Kidney glomerular epithelial cell (primary cell): ENCODE data around the gene MSLN.

ENCODE experiments used
- DNase-seq: peaks from one replicate; lab custom pipeline; 2025; lab: John Stamatoyannopoulos, UW

Gene MSLN

GRCh38 chr16:760545-761343 is at the start of gene MSLN:
MSLN (plus strand) TSS chr16:760734; CDS start chr16:762681, 1,947 bp downstream.
- DNase-seq, result peak; percentile 29

- DNase-seq, result no peak
Observed at GRCh38 chr16:711084-711483, 49.5 kb upstream of the MSLN start.

GRCh38 chr16:711548-712320 is 48.8 kb upstream of the MSLN start:
- DNase-seq, result peak; percentile 56

- peak; percentile 83 for DNase-seq
Observed at GRCh38 chr16:712740-713250, 47.7 kb upstream of the MSLN start.

DNA sequence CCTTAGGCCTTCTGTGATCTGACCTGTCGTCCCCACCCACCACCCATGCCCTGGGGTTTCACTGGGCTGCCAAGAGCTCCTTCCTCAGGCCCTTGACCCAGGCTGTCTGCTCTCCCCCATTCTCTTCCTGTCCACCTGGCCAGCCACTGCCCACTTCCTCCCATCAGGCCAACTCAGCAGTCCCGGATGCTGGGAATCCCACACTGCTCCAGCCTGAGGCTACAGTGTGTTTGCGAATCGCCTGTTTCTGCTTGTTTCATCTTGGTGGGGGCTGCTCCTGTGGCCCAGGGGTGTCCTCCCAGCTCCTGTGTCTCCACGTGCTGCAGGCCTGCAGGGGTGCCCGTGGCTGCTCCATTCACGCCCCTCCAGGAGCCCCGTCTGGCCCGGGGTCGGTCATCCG is 46.5 kb upstream of the MSLN start:
- DNase-seq, result no peak

- DNase-seq, result peak; percentile 73
Observed at GRCh38 chr16:714558-715476, 45.7 kb upstream of the MSLN start, which contains the start of gene METRN. METRN (plus strand) TSS chr16:715118; CDS start chr16:715290, 172 bp downstream.

- no peak for DNase-seq
Observed at GRCh38 chr16:715477-716199, 44.9 kb upstream of the MSLN start.

DNA sequence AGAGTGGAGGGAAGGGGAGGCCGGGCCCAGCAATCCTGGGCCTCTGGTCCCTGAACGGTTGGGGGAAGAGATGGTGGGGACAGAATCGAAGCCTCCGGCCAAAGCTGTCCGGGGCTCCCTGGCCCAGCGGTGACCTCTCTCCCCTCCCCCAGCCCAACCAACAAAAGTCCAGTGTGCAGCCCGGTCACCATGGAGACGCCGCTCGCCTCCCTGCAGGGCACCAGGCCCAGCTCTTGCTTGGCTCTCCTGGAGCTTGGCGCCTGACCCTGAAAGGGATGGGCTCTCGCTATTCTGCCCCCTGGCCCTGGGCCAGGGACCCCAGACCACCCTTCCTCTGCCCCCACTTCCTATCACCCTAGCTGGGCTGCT is 44.4 kb upstream of the MSLN start:
- no peak for DNase-seq

- no peak for DNase-seq
Observed at GRCh38 chr16:716768-717325, 43.7 kb upstream of the MSLN start.

GRCh38 chr16:717450-718245 is 42.9 kb upstream of the MSLN start:
- no peak for DNase-seq

GRCh38 chr16:718389-718788 is 42.1 kb upstream of the MSLN start:
- no peak for DNase-seq

DNA sequence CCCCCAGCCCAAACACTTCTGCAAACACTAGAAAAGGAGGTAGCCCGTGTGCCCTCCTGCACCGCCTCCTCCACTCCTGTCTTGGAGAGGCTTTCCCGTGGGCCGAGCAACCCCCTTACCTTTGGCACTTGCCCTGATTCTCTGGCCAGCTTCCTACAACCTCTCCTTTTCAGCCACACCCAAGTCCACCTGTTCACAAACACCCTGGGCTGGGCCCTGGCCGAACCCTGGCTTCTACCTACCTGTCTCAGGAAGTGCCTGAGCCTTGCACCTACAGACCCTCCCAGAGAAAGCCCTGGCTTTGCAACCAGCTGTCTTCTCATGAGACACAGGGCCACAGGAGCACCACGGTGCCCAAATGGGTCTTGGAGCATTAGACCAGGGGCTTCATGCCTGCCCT is 41.6 kb upstream of the MSLN start:
- DNase-seq, result no peak

GRCh38 chr16:719815-720446 is 40.6 kb upstream of the MSLN start:
- DNase-seq, result no peak

DNA sequence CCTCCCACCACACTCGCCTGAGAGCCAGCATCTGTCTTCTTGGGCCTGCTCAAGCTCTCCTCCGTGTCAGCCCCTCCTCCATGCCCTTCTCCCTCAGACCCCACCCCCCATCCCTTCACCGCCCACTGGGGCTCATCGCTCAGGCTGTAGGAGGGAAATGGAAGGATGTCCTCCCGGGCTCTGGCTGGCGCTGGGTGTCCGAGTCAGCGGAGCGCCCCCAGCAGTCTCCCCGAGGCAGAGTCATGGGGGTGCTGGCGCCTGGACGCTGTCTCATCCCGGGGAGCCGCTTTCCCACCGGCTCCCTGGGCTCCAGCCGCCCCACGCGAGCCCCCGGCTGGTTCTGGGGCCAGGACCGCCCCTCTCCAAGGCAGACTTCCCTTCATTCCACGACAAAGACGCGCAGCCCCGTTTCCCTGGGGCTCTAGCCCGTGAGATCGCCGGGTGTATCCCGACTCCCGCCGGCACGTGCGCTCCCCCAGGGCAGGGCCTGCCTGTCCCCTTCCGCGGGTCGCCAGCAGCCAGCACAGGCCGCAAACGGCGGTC is 40.0 kb upstream of the MSLN start:
- DNase-seq, result peak; percentile 47

DNA sequence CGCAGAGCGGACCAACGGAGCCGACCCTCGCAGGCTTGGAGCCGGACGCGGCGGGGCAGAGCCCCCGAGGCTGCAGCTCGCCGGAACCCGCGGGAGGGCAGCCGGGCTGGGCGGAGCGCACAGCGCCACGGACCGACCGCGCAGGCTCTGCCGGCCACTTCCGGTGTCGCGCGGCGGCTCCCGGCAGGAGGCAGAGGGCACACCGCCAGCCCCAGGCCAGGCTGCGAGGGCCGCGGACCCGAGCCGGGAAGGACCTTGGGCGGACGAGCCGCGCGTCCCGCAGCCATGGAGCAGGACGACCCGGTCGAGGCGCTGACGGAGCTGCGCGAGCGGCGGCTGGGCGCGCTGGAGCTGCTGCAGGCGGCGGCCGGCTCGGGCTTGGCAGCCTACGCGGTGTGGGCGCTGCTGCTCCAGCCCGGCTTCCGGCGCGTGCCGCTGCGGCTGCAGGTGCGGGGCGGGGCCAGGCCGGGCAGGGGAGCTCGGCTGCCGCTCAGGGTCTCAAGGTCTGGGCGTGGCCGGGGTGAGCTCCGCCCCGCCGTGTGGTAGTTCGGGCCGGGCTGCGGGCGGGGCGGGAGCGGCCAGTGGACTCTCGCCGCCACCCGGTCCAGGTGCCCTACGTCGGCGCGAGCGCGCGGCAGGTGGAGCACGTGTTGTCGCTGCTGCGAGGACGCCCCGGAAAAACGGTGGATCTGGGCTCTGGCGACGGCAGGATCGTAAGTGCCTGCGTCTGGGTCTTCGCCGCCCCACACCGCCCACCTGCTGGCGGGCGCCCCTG is 39.4 kb upstream of the MSLN start, which contains the start of gene ANTKMT:
Gene ANTKMT, plus strand, starts transcription at position 157 of the 775 bp plus-strand sequence. Its CDS starts 129 bp downstream, at position 286.
- peak; percentile 46 for DNase-seq

DNA sequence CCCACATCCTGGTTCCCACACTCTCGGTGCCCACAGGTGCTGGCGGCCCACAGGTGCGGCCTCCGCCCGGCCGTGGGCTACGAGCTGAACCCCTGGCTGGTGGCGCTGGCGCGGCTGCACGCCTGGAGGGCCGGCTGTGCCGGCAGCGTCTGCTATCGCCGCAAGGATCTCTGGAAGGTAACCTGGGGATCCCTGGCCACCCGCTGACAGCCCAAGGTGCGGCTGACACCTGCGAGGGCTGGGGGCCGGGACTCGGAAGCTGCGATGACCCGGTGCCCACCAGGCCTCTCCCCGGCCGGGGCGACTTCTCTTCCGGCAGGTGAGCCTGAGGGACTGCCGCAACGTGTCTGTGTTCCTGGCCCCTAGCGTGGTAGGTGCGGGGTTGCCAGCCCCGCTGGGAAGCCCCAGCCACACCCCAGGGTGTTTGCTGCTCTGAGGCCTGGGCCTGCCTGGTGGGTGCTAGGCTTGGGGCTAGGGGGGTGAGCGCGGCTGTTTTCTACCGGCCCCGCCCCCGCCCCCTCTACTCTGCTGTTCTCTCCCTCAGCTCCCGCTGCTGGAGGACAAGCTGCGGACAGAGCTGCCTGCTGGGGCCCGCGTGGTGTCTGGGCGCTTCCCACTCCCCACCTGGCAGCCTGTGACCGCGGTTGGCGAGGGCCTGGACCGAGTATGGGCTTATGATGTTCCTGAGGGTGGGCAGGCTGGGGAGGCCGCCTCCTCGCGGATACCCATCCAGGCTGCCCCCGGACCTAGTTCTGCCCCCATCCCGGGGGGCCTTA is 38.6 kb upstream of the MSLN start:
- no peak for DNase-seq

DNA sequence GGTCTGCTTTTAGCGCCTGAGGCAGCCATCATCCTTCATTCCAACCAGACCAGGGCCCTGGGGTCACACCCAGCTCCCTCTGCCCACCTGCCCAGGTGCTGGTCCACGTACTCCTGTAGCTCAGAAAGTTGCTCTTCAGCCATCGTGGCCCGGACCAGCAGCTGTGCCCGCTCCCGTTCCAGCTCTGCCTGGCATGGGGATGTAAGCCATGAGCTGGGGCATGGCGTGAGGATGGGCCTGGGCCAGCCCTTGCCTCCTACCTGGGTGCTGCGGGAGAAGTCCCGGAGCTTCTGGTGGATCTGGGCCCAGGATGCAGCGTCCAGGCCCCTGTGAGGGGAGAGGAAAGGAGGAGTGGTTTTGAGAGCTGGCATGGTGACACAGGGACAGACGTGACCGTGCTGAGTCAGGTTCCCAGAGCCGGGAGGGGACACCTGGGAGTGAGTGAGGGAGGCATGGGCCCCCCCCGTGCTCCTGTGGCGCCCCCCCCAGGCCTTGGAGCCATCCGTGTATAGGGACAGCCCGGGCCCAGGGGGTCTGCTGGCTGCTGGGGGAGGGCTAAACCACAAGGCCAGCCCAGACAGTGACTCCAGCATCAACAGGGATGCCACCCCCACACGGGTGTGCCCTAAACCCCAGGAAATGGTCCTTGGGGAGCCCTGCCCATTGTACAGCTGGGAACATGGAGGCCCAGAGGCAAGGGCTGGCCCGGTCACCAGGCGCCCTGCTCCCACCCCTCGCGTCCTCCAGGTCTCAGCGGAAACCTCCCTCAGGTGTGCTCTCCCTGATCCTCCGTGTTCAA is 37.5 kb upstream of the MSLN start:
- DNase-seq, result no peak
